ENCODE data around the gene ADCYAP1R1.

DNA sequence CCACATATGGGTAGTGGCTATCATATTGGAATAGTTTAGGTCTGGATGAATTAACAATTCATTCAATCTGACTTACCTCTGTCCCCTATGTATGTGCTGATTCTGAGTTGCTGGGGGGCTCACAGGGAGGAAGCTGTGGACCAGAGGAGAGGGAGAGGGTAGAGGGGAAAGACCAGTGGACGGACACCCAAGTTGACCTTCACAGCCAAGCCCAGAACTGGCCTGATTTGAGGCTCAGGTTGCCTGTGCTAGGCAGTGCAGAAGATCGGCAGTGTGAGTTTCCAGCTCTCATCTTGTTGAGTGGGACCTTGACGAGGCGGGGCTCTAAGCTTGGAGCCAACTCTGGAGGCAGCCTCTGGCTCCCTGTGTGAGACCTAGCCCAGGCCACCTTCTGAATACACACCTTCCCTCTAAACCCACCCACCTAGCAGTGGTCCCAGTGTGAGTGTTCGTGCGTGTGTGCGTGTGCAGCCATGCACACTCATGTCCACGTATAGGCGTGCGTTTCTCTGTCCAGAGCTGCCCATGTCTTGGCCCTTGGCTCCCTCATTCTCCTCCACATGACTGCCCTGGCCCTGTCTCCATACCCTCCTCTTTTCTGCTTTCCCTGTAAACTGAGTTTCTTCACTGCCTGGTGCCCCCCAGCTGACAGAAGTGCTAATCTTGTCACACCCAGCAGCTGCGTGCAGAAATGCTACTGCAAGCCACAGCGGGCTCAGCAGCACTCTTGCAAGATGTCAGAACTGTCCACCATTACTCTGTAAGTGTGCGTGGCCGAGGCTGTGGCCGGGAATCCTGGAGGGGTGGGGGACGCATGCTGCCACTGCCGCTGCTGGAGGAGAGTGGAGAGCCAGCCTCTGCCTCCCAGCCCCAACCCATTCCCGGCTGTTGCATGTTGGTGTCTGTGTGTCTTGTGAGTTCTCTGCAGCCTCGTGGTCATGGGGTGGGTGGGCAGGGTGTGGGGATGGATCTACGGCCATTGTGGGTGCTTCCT lies 47.6 kb downstream of the ADCYAP1R1 start:
- TF ChIP-seq POLR2A (IDR thresholded peaks at IDR 0.05; ENCODE audit: low read length) (no peak), GATA1 (IDR thresholded peaks at IDR 0.05; ENCODE audit: low read depth, low read length) (no peak)

Data from erythroblast (primary cell).